Measurements from ENCODE around the gene FURIN.
"Not testable (repeated sequence)": the region's sequence is repeated elsewhere in the genome, so short reads cannot be mapped to it uniquely, and the experiment has no call there.

Gene FURIN

DNA sequence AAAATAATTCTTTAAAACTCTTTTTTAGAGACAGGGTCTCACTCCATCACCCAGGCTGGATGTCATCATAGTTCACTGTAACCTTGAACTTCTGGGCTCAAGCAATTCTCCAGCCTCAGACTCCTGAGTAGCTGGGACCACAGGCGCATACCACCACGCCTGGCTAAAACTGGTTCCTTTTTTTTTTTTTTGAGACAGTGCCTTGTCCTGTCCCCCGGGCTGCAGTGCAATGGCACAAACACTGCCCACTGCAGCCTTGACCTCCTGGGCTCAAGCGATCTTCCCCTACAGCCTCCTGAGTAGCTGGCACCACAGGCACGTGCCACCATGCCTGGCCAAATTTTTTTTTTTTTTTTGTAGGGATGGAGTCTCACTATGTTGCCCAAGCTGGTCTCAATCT is 23.7 kb upstream of the FURIN start:
- DNase-seq (ENCODE audit: low read depth in 2 of 2) = no peak

DNA sequence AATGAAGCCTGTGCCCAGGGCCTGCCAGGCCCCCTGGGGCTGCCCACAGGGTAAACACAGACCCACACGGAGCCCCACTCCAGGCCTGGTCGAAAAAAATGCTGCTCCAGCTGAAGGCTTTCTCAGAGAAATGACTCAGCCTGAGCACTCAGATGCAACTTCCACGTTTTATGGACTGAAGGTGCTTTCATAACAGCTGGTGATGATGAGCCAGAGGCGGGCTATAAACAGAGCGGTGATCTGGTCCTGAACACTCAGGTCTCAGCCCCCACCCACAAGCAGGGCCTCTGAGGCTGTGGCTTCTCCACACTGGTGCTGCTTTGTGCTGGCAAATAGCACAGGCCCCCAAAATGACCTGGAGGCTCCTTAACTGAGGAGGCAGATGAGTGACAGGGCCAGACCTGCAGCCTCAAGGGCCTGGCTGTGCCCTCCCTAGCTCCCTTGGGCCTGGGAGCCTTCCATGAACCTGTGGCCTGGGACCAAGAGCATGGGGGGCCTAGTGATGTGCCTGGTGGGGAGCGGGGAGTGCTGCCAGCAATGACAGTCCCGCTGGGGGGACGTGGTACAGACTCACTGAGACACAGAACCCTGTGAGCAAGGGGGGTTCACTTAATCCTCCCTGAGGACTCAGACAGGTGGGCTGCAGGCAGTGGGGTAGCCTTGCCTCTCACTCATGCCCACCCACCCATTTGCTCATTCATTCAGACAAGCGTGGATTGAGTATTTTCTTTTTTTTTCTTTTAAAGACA is 23.0 kb upstream of the FURIN start:
- peak in 1 of 2 donors; percentile 71 for DNase-seq (ENCODE audit: low read depth in 2 of 2)

DNA sequence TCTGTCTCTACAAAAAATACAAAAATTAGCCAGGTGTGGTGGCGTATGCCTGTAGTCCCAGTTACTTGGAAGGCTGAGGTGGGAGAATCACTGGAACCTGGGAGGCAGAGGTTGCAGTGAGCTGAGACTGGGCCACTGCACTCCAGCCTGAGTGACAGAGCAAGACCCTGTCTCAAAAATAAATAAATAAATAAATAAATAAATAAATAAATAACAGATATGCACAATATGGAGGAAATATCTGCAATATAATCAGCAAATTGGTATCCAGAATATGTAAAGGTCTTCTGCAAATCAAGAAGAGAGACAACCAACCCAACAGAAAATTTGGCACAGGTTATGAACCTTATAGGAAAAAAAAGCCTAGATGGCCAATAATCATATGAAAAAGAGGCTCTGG is 19.0 kb upstream of the FURIN start:
- DNase-seq (ENCODE audit: low read depth in 2 of 2) = not testable (repeated sequence)

DNA sequence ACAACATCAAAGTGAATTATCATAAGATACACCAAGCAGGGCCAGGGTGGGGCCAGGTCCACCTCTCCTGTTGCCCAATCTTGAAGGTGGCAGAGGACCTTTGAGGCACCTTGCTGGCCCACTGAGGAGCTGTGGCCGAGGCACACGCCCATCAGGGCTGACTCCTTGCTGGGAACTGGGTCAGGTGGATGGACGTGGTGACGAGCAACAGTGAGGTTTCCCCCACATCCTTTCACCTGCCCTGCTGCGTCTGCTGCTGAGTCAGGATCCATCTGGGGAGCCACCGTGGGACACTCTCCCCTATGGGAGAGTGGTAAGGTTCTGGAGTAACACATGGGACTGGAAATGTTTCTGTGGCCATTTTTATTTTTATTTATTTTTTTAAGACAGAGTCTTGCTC is 17.3 kb upstream of the FURIN start:
- no peak for DNase-seq (ENCODE audit: low read depth in 2 of 2)

DNA sequence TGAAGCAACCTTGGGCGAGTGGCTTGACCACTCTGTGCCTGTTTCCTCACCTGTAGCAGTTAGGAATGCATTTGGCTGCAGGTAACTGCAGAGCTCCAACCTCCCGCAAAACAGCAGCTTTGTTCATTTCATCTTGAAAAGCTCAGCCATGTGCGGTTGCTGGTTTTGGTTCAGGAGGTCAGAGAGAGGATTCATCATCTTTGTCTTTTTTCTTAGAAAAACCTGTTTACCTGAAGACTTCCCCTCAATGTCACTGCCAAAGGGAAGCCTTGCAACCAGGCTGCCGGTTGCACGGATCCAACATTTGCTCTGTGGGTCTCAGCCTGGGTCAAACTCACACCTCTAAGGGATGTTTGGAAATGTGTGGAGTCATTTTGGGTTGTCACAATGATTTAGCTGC is 16.4 kb upstream of the FURIN start:
- DNase-seq (ENCODE audit: low read depth in 2 of 2) = no peak

DNA sequence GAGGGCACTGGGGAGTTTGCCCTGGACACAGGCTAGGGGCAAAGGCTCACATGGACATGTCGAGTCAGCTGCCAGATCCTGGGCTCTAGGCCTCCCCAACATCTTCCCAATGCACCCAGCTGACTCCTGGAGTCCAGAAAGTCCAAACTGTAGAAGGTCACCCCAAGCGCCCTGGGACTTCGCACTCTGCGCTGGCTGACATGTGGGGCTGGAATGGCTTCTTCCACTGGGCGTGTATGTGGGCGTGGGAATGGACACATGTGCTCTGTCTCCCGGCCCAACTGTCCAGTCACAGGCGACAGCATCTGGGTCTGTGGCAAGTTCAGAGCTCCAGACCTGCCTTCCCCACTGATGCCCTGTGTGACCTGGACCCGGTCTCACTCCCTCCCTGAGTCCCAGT is 13.2 kb upstream of the FURIN start:
- DNase-seq (ENCODE audit: low read depth in 2 of 2) = no peak

DNA sequence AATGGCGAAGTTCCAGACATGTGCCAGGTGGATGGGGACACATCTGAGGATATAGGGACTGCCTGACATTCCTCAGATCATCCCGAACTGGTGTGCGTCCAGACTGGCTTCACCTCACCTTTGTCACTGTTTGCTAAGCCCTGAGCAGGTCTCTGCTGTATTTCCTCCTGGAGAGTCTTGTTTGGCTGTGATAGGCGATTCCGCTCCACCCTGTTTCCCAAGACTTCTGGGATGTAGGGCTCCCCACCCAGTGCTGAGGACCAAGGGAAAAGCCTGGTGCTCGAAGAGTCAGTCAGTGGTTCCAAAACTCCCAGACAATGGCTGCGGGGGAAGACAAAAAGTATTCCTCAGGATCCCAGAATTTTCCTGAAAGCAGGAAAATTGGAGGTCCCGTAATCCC is 11.1 kb upstream of the FURIN start:
- DNase-seq (ENCODE audit: low read depth in 2 of 2) = no peak

DNA sequence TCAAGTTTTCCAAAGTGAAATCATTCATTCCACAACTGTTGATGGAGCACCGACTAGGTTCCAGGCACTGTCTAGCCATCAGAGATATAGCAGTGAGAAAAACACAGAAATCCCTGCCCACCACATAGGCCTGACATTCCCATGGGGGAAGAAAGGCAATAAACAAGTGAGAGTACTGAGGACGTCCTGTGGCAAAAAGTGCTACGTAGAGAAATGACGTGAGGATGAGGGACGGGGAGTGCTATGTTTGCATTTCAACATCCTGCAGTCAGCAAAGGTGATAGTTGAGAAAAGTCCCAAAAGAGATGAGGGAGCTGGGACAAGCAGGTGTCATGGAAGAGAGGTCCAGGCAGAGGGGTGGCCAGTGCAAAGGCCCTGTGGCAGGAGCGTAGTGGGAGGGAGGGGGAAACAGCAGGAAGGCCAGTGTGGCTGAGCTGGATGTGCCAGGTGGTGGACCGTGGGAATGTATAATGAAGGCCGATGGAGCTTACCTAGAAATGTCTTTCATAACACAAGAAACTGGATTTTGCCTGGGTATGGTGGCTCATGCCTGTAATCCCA is 10.4 kb upstream of the FURIN start:
- no peak for DNase-seq (ENCODE audit: low read depth in 2 of 2)

DNA sequence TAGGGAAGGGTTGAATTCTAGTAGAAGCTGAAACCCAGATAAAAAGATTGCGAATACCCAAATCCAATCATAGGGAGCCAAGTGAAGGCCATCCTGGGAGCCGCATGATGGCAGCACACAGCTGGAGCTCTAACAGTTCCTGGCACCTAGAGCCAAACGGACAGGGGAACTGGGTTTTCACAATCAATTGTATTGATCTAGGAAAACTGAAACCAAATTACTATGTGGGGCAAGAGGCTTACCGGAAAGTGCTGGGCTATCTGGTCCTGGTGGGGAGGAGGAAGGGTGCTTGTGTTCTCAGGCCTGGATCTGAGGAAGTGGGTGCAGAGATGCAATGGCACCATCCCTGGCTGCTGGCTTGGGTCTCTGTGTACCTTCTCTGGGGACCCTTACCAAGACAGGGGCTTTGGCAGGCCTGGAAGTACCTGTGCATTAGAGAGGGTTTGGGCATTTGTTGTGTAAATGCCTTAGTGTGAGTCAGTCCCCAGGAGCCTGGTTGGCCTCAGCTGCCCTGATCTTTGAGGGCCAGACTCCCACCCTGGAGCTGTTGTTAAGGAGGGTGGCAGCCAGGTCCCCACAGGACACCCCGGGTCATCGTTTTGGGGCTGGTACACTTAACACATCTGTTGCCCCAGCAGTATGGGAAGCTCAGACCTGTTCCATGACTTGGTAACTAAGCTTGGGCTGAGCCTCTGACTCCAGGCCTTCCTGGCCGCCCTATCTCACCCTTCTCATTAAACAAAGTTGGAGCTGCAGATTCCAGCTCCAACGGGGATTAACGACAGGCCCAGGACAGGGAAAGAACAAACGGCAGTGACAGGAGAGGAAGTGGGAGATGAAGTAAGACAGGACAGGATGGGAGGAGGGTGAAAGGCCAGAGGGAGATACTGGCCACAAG is 8.9 kb upstream of the FURIN start:
- DNase-seq (ENCODE audit: low read depth in 2 of 2) = no peak

DNA sequence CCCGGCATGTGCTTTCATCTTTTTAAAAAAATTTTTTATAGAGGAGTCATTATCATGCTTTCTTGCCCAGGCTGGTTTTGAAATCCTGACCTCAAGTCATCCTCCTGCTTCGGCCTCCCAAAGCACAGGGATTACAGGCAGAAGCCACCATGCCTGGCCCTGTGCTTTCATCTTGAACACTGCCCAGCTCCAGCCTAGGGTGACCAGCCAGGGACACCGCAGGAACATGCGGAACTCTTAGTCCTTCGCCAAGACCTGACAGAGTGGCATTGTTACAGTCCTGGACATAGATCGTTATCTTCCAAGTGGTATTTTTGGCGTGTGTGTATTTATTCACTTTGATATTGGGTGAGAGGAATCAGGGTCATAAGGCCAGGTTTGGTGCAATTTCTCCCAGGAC is 7.9 kb upstream of the FURIN start:
- DNase-seq (ENCODE audit: low read depth in 2 of 2) = no peak

DNA sequence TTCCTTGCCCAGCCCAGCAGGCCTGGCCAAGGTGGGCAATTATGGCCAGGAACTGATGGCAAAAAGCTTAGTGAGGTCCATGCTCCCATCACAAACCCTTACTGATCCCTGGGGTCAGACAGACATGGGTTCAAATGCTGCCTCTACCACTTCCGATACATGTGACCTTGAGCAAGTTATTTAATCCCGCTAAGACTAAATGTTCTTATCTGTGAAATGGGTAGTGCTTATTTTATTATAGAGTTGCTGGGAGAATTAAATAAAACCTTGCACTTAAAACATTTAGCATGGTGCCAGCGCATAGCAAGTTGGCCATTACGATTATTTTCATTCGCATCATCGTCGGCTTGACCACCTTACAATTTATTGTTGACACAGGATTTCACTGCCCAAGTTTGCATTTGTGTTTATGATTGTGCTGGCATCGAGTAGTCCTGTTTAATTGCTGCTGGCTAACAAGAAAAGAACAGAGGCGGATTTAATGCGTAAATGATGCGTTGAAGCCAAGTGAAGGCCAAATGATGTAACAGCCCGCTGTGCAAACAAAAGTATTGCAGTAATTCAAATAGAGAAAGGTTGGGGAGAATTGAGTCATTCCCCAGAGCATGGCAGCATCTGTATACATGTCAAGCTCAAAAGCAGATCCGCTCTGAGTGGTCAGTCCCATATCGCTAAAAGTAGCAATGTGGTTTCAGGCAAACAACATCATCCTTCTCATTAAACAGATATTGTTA is 7.3 kb upstream of the FURIN start:
- DNase-seq (ENCODE audit: low read depth in 2 of 2) = no peak

DNA sequence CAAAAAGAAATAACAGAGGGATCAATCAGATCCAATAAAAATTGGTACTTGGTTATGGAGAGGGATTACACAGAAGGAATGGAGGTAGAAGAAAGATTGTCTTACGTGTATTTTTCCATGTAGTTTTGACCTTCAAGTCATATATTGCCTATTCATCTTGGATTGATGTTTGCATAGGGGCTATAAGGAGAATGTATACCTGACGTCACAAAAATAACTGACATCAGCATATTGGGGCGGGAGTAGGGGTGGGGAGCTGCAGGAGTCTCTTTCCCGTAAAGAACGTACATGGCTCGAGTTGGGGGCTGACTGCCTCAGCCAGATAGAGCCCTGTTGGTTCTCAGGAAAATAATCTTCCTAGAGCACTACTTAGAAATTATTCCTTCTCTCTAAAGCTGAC is 5.9 kb upstream of the FURIN start:
- DNase-seq (ENCODE audit: low read depth in 2 of 2) = no peak

DNA sequence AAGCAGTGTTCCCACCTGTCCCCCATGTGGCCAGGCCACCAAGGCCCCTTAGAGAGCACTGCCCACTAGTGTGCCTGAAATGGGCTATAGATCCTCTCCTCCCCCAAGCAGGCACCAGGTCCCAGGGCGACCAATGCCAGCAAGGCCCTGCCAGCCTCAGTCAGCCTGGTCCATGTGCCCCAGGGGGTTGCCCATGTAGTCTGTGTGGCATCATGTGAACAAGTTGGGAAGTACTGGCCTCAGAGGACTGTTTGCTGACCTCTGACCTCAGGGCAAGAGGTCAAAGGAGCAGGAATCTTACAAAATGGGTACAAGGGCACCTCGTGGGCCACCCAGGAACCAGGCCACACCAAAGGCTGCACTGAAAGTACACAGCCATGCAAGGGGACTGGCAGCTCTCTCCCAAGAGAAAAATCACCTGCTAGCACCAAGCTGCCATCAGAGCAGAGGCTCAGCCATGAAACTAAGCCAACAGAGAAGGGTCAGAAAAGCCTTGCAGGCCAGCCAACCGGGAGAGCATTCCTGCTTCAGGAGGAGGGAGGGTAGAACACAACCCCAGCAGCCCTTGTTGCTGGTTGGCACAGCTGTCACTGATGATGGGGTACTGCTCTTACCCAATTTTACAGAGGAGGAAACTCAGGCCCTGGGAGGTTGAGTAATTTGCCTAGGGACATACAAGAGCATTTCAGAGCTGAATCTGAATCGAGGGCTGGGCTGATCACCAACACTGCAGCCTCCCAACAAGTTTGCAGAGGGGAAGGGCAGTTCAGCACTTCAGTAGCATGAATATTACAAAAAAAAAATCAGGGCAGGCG is 5.2 kb upstream of the FURIN start:
- DNase-seq (ENCODE audit: low read depth in 2 of 2) = no peak

DNA sequence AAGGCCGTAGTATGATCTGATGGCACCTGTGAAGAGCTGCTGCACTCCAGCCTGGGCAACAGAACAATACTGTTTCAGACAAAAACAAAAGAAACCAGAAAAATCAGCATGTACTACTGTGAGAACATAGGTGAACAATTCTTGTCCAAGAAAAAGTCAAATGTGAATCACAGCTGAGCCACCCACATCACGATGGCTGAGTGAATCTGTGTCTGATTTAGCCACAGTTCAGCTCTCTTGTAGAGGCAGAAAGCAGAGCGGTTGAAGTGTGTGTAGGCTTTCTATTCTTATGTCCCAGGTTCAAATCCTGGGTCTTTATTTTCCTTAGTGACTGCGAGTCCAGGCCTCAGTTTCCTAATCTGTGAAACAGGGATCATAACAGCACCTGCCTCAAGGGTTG is 4.4 kb upstream of the FURIN start:
- no peak for DNase-seq (ENCODE audit: low read depth in 2 of 2)

DNA sequence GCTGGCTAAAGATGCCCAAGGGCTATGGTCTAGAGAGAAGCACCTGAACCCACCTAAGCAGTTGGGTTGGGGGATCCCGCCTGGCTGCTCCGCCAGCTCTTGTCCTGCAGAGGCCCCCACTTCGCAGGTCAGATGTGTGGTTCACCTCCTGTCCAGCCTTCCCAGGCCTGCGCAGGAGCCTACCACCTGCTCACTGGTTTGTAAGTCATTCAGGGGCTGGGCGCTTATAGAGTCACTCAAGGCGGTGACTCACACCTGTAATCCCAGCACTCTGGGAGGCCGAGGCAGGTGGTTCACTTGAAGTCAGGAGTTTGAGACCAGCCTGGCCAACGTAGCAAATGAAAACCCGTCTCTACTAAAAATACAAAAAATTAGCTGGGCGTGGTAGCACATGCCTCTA is 3.9 kb upstream of the FURIN start:
- DNase-seq (ENCODE audit: low read depth in 2 of 2) = no peak

DNA sequence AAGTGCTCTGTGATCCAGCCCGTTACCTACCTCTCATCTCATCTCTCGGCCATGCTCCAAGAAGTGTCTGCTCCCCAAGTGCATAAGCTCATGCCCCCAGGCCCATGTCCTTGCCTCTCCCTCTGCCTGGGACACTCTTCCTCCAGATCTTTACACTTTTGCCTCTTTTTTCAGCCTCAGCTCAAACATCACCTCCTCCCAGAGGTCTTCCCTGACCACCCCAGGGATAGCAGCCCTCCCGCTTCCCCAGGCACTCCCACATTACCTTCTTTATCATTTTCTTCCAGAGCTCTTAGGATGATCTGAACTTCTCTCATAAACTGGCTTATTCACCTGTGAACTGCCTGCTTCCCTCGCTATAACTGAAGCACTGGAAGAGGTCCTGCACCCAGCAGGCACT is 2.7 kb upstream of the FURIN start:
- no peak for DNase-seq (ENCODE audit: low read depth in 2 of 2)

DNA sequence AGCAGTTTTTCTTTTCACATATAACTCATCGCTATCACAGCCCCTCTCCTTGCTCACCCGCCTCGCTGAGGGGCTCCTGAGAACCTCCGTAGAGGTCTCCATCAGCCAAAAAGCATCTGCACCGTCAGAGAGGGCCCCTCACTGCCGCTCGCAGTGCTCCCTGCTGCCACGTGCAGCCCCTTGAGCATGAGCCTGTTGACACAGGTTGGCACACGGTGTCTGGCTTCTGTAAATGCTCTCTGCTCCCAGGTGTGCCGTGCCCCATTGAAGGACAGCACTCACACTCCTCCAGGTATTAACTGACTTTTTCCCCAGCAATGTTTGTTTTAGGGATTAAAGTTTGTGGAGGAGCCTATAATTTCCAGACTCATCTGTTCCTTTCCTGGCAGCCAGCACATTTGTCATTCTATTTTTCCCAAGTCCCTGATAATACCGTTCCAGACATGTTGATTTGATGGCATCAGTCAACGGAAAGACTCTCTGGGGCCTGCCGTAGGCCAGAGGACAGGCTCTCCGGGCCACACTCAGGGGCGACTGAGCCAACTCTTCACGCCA is 2.1 kb upstream of the FURIN start:
- DNase-seq (ENCODE audit: low read depth in 2 of 2) = no peak

DNA sequence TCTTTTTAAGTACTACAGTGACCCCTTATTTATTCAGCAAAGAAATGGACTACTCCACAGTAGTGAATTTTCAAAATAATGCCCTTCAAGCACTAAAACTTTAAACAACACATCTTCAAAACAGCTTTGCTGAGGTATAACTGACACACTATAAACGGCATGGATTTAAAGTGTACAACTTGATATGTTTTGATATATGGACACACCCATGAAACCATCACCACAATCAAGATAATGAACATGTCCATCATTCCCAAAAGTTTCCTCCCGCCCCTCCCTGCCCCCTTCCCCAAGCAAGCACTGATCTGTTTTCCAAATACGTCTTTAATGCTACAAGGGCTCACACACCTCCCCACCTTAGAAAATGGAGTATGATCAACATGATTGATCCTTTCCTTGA is 1.6 kb upstream of the FURIN start:
- no peak for DNase-seq (ENCODE audit: low read depth in 2 of 2)

DNA sequence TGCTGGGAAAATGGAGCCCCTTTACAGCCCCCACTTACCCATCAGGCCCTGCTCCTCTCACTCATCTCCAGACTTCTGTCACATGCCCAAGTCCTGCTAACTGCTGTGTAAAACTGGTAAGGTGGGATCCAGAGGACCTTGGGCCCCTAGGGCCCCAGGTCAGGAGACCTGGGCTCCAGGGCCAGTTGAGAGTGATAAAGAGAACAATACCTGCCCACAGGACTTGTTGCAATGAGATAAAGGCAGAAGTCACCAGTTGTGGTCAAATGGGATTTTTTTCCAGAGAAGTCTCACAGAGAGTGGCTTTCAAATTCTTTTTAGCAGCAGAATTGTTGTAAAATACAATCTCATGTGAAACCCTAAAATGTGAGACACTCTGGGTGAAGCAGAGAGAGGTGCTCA is 753 bp downstream of the FURIN start:
- DNase-seq (ENCODE audit: low read depth in 2 of 2) = no peak

DNA sequence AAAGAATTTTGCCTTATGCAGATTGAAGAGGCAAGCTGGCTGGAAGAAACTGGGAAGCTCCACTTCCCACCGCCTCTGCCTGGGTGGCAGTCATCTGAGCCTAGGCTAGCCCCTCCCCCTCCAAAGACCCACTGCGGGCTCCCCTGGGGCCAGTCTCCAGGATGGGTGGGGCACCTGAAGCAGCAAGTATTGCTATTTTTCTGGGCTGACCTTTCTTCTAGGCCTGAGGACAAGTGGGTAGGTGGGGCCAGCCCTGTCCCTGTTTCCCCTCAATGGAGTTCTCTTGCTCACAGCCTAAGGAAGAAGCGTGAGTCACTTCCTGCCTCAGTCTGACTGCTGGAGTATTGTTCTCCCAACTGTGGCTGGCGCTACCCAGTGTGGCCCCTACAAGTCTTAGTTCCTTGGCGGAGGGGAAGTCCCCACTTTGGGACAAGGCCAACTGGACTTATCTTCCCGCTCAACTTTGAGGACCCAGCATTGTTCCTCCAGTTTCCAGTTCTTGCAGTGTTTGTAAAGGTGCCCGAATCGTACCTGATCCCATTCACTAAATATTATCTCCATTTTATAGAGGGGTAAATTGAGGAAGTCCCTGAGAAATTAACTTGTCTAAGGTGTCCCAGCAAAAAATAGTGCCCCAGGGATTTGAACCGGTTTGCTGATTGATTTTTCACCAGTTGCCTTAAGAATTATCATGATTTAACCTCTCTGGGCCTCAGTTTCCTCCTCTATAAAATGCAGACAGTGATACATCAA is 1.4 kb downstream of the FURIN start:
- DNase-seq (ENCODE audit: low read depth in 2 of 2) = peak in 1 of 2 donors; percentile 59

Data from stimulated activated CD8-positive, alpha-beta memory T cell treated with anti-CD3 and anti-CD28 coated beads, Interleukin-2, amount 100 ng/mL, for 48 hours (primary cell).